Femur (tissue), 1 donor: Measurements from ENCODE around the gene MRPL9.

Experiments
- DNase-seq: peaks from one replicate; pipeline ENCODE4 v3.0.0-alpha.2; 2017

Gene MRPL9

GRCh38 chr1:151710187-151710840 is 53.0 kb downstream of the MRPL9 start:
- no peak for DNase-seq
